CD4-positive, alpha-beta T cell (primary cell): ENCODE measurements around the gene LNX1. TPM values are rescaled to one million over a fixed set of nuclear protein-coding genes. Genes with fewer than 3 reads are reported as not detected.

Experiments
- ATAC-seq: fragments of 200-7000 bp; cut with Tn5 transposase; one replicate; pipeline ENCODE4 v1.10.0; 2022; ENCODE audit warnings: mild to moderate bottlenecking; ENCODE audit not compliant: poor library complexity
- CTCF ChIA-PET: fragments of 350-600 bp; sonication (Branson Sonifier 250); formaldehyde crosslinking; loops from one replicate; lab custom pipeline; 2021; ENCODE audit warnings: antibody characterized with exemption, inconsistent platforms; lab: Charles Lee
- POLR2A ChIA-PET: fragments of 350-600 bp; sonication (Branson Sonifier 250); formaldehyde crosslinking; loops from one replicate; lab custom pipeline; 2021; ENCODE audit warnings: antibody characterized with exemption, inconsistent platforms; lab: Charles Lee
- DNase-seq, 14 experiments: peaks; one replicate each; pipeline ENCODE4 v3.0.0-alpha.2; 2013 to 2020; ENCODE audit warnings: mixed read lengths in 2 of 14
- H3K27ac ChIP-seq, 2 donors: one replicate each; pipeline versions ENCODE4 v1.5.1 to v1.7.0; 2013; ENCODE audit warnings: low read length in 2 of 2, low read depth in 1 of 2, mild to moderate bottlenecking in 1 of 2
- H3K27me3 ChIP-seq, 2 experiments: 1 replicate in 1 of 2; 2 replicates in 1 of 2; pipeline versions ENCODE4 v1.6.1 to v1.7.0; 2013; ENCODE audit warnings: low read length in 2 of 2, control low read depth in 1 of 2, mild to moderate bottlenecking in 1 of 2, moderate library complexity in 1 of 2; ENCODE audit not compliant: insufficient read depth in 2 of 2, control insufficient read depth in 1 of 2
- H3K36me3 ChIP-seq: one replicate; pipeline ENCODE4 v1.6.1; 2013; ENCODE audit warnings: low read length, control low read depth; ENCODE audit not compliant: insufficient read depth
- H3K4me1 ChIP-seq: one replicate; pipeline ENCODE4 v1.6.1; 2013; ENCODE audit warnings: low read length, control low read depth; ENCODE audit not compliant: insufficient read depth
- H3K4me3 ChIP-seq: one replicate; pipeline ENCODE4 v1.5.1; 2013; ENCODE audit warnings: mild to moderate bottlenecking, low read length, moderate library complexity
- H3K9me3 ChIP-seq, 2 experiments: 1 replicate in 1 of 2; 2 replicates in 1 of 2; pipeline versions ENCODE4 v1.6.1 to v1.7.0; 2013; ENCODE audit warnings: low read length in 2 of 2, mild to moderate bottlenecking in 2 of 2, control low read depth in 1 of 2, moderate library complexity in 1 of 2; ENCODE audit not compliant: control insufficient read depth in 1 of 2, insufficient read depth in 1 of 2
- H3K27ac Mint-ChIP-seq: one replicate; pipeline ENCODE4 v1.8.0; 2020; ENCODE audit warnings: mixed read lengths
- H3K27me3 Mint-ChIP-seq: one replicate; pipeline ENCODE4 v1.8.0; 2021; ENCODE audit warnings: mixed read lengths
- H3K36me3 Mint-ChIP-seq: one replicate; pipeline ENCODE4 v1.8.0; 2021; ENCODE audit warnings: low read depth, mixed read lengths
- H3K4me1 Mint-ChIP-seq: one replicate; pipeline ENCODE4 v1.8.0; 2021; ENCODE audit warnings: low read depth, mixed read lengths
- H3K4me3 Mint-ChIP-seq: one replicate; pipeline ENCODE4 v1.8.0; 2020; ENCODE audit warnings: mild to moderate bottlenecking, mixed read lengths
- H3K9me3 Mint-ChIP-seq: one replicate; pipeline ENCODE4 v1.8.0; 2020; ENCODE audit warnings: mixed read lengths
- intact Hi-C, 2 experiments: fragments of 100-400 bp; cut with DNase I in 1 of 2; cut with micrococcal nuclease in 1 of 2; formaldehyde crosslinking; loops; one replicate each; pipeline versions ENCODE4 v1.15.1 to v1.9.0; 2023 to 2025; cut with DNase I, micrococcal nuclease
- total RNA-seq, 174 experiments: library from RNA in 2 of 174; stranded (reverse) in 2 of 174; gene quantifications; one replicate each; pipeline ENCODE4 v1.2.3 and lab custom pipeline; 2021 to 2026
- TF ChIP-seq, protein P1 (sequence below): fragments of 200-600 bp; IDR thresholded peaks from one replicate; pipeline ENCODE4 v1.8.0; 2022; ENCODE audit warnings: antibody characterized with exemption, mild to moderate bottlenecking

LNX1 gene
- total RNA-seq, 2 experiments from 2014 or later, result not detected

DNA sequence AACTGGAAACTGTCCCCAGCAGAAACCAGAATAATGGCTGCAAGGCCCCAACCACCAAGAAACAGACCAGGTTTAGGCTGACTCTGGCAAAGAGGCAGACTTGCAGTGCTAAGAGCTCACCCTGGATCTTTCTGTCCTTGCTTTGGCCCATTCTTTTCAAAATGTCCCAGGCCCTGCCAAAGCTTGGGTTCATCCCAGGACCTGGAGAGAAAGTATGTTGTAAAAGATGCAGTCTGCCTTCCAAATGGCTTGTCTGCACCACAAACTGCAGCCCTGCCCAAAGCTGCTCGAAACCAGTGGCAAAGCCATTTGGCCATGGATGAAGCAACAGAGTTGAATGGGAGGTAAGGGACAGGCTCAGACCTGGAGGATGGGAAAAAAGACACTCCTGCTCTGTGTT lies 38.0 kb upstream of the LNX1 start:
- CTCF ChIA-PET, result no interaction called here

DNA sequence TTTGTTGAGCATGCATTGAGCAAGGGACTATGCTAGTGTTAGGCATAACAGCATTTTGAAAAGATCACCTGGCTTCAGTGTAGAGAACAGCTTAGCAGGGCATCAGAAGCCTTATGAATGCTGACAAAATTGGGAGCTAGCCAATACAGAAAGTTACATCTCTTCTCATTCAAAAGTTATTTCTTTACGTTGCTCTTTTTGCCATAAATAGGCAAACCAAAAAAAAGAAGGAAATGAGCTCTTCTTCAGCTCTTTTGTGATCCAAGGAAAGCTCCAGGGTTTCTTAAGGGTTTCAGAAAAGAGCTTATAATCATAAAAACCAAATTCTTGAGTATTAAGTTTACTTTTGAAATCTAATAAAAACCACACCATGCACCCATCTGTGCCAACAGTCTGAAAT lies 35.2 kb upstream of the LNX1 start:
- no peak overlapping the region for H3K27ac ChIP-seq
- no peaks in the 10 kb centered on the region for H3K36me3 ChIP-seq
- DNase-seq (no peak), ATAC-seq (no peak)
- intact Hi-C loops, result no loop called here
- H3K27me3 Mint-ChIP-seq, result peaks cover 9% of the 10 kb centered on the region
- H3K4me3 ChIP-seq, result no peak overlapping the region
- H3K36me3 Mint-ChIP-seq, result no peaks in the 10 kb centered on the region
- no peak overlapping the region for H3K27ac Mint-ChIP-seq
- TF ChIP-seq, protein P1, sequence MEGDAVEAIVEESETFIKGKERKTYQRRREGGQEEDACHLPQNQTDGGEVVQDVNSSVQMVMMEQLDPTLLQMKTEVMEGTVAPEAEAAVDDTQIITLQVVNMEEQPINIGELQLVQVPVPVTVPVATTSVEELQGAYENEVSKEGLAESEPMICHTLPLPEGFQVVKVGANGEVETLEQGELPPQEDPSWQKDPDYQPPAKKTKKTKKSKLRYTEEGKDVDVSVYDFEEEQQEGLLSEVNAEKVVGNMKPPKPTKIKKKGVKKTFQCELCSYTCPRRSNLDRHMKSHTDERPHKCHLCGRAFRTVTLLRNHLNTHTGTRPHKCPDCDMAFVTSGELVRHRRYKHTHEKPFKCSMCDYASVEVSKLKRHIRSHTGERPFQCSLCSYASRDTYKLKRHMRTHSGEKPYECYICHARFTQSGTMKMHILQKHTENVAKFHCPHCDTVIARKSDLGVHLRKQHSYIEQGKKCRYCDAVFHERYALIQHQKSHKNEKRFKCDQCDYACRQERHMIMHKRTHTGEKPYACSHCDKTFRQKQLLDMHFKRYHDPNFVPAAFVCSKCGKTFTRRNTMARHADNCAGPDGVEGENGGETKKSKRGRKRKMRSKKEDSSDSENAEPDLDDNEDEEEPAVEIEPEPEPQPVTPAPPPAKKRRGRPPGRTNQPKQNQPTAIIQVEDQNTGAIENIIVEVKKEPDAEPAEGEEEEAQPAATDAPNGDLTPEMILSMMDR, result no peak
- no peaks in the 10 kb centered on the region for H3K4me1 ChIP-seq
- ChIA-PET POLR2A (no interaction called here), CTCF (interaction anchor here (0.8 to 1.4 kb wide), 2 partner anchors 14 to 16 kb away, joined by 3 read pairs; no protein-coding TSS in a partner anchor)
- no peak overlapping the region for H3K4me3 Mint-ChIP-seq
- no peaks in the 10 kb centered on the region for H3K4me1 Mint-ChIP-seq
- H3K27me3 ChIP-seq, result no peaks in the 10 kb centered on the region
- H3K9me3 Mint-ChIP-seq, result no peaks in the 10 kb centered on the region
- H3K9me3 ChIP-seq, result no peaks in the 10 kb centered on the region

More for the DNA sequence above, 38.0 kb upstream of the LNX1 start:
- Mint-ChIP-seq H3K27ac (no peak overlapping the region), H3K4me3 (no peak overlapping the region), H3K9me3 (no peaks in the 10 kb centered on the region), H3K27me3 (peaks cover 24% of the 10 kb centered on the region), H3K4me1 (no peaks in the 10 kb centered on the region), H3K36me3 (no peaks in the 10 kb centered on the region)
- ATAC-seq (no peak), DNase-seq (no peak)
- Histone ChIP-seq H3K27ac (no peak overlapping the region), H3K36me3 (no peaks in the 10 kb centered on the region), H3K4me1 (no peaks in the 10 kb centered on the region), H3K4me3 (no peak overlapping the region), H3K9me3 (no peaks in the 10 kb centered on the region), H3K27me3 (peaks cover 0 to 4% of the 10 kb centered on the region in 2 experiments)
- intact Hi-C loops, result no loop called here
- TF ChIP-seq, protein P1, result no peak
- POLR2A ChIA-PET, result interaction anchor here (0.7 kb wide), 1 partner anchor 16 kb away, joined by 4 read pairs; no protein-coding TSS in a partner anchor

DNA sequence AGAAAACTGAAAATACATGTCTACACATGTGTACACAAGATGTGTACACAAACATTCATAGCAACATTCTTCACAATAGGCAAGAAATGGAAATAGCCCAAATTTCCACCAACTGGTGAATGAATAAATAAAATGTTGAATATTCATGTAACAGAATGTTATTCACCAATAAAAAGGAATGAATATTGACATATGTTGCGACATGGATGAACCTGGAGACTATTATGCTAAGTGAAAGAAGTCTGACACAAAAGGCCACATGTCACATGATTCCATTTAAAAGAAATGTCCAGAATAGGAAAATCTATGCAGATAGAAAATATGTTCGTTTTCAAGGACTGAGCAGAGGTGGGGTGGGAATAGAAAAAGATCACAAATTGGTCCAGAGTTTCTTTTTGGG lies 34.6 kb upstream of the LNX1 start:
- POLR2A ChIA-PET, result no interaction called here

More for the DNA sequence above, 34.6 kb upstream of the LNX1 start:
- no peaks in the 10 kb centered on the region for H3K4me1 ChIP-seq
- no peaks in the 10 kb centered on the region for H3K9me3 Mint-ChIP-seq
- intact Hi-C loops, result no loop called here
- CTCF ChIA-PET, result no interaction called here
- H3K4me3 ChIP-seq, result no peak overlapping the region
- no peaks in the 10 kb centered on the region for H3K36me3 Mint-ChIP-seq
- H3K27me3 Mint-ChIP-seq, result peaks cover 9% of the 10 kb centered on the region
- no peaks in the 10 kb centered on the region for H3K4me1 Mint-ChIP-seq
- no peak for ATAC-seq
- H3K4me3 Mint-ChIP-seq, result no peak overlapping the region
- no peak overlapping the region for H3K27ac Mint-ChIP-seq
- no peak overlapping the region for H3K27ac ChIP-seq
- no peaks in the 10 kb centered on the region for H3K27me3 ChIP-seq
- H3K9me3 ChIP-seq, result no peaks in the 10 kb centered on the region
- TF ChIP-seq, protein P1, result no peak
- no peak for DNase-seq
- H3K36me3 ChIP-seq, result no peaks in the 10 kb centered on the region
